ENCODE results near the gene MMEL1.
"Not testable (repeated sequence)": the region's sequence is repeated elsewhere in the genome, so short reads cannot be mapped to it uniquely, and the experiment has no call there.

MMEL1 gene

GRCh38 chr1:2632561-2633361 lies at the start of gene MMEL1:
TSS of gene MMEL1 (minus strand) at chr1:2633016. CDS start at chr1:2629484, 3,532 bp downstream.
- TF ChIP-seq ZFX (IDR thresholded peaks at IDR 0.05; ENCODE audit: borderline replicate concordance) (no peak), CTCF (IDR thresholded peaks at IDR 0.05) (no peak)
- H3K27ac ChIP-seq, result no peak within 1 kb of the TSS

- H3K27ac ChIP-seq, result not testable (repeated sequence)
Observed at GRCh38 chr1:2676726-2677125, 43.9 kb upstream of the MMEL1 start.

GRCh38 chr1:2671656-2672055 lies 38.8 kb upstream of the MMEL1 start:
- not testable (repeated sequence) for H3K27ac ChIP-seq

- H3K27ac ChIP-seq, result not testable (repeated sequence)
Observed at GRCh38 chr1:2659806-2660205, 27.0 kb upstream of the MMEL1 start.

- not testable (repeated sequence) for H3K27ac ChIP-seq
Observed at GRCh38 chr1:2657909-2658308, 25.1 kb upstream of the MMEL1 start.

GRCh38 chr1:2657124-2657523 lies 24.3 kb upstream of the MMEL1 start:
- H3K27ac ChIP-seq, result not testable (repeated sequence)

- not testable (repeated sequence) for H3K27ac ChIP-seq
Observed at GRCh38 chr1:2655598-2656434, 23.0 kb upstream of the MMEL1 start.

- H3K27ac ChIP-seq, result not testable (repeated sequence)
Observed at GRCh38 chr1:2654443-2654948, 21.7 kb upstream of the MMEL1 start.

- not testable (repeated sequence) for H3K27ac ChIP-seq
Observed at GRCh38 chr1:2653741-2654442, 21.1 kb upstream of the MMEL1 start.

GRCh38 chr1:2652926-2653571 lies 20.2 kb upstream of the MMEL1 start:
- H3K27ac ChIP-seq, result not testable (repeated sequence)

GRCh38 chr1:2652152-2652925 lies 19.5 kb upstream of the MMEL1 start:
- not testable (repeated sequence) for H3K27ac ChIP-seq

- no peak for TF ChIP-seq ZFX (IDR thresholded peaks at IDR 0.05; ENCODE audit: borderline replicate concordance)
- TF ChIP-seq CTCF (IDR thresholded peaks at IDR 0.05), result no peak
Observed at GRCh38 chr1:2650967-2651645, 18.3 kb upstream of the MMEL1 start.

More at GRCh38 chr1:2650967-2651645, 18.3 kb upstream of the MMEL1 start:
- H3K27ac ChIP-seq, result no peak overlapping the region
